COLO829 (cell line): Measurements from ENCODE around the gene OIT3.
"Not testable (repeated sequence)": the region's sequence is repeated elsewhere in the genome, so short reads cannot be mapped to it uniquely, and the experiment has no call there.

ENCODE experiments used
- DNase-seq: peaks from one replicate; pipeline ENCODE4 v3.0.0; 2012; ENCODE audit warnings: low spot score

The OIT3 gene

GRCh38 chr10:72903941-72904446, 10.5 kb downstream of the OIT3 start:
- DNase-seq, result not testable (repeated sequence)

- DNase-seq, result no peak
Measured at GRCh38 chr10:72904806-72905205, 11.3 kb downstream of the OIT3 start.

- DNase-seq, result no peak
Measured at GRCh38 chr10:72906446-72906845, 12.9 kb downstream of the OIT3 start.

- no peak for DNase-seq
Measured at GRCh38 chr10:72910705-72911104, 17.2 kb downstream of the OIT3 start.

- DNase-seq, result no peak
Measured at GRCh38 chr10:72911758-72912157, 18.2 kb downstream of the OIT3 start.

GRCh38 chr10:72912736-72913135, 19.2 kb downstream of the OIT3 start:
- no peak for DNase-seq

GRCh38 chr10:72913287-72913686, 19.7 kb downstream of the OIT3 start:
- no peak for DNase-seq

GRCh38 chr10:72917201-72917600, 23.7 kb downstream of the OIT3 start:
- DNase-seq, result not testable (repeated sequence)

- not testable (repeated sequence) for DNase-seq
Measured at GRCh38 chr10:72917803-72918332, 24.3 kb downstream of the OIT3 start.

GRCh38 chr10:72918352-72918751, 24.8 kb downstream of the OIT3 start:
- DNase-seq, result no peak

GRCh38 chr10:72921147-72921683, 27.7 kb downstream of the OIT3 start:
- DNase-seq, result not testable (repeated sequence)

GRCh38 chr10:72924351-72924750, 30.8 kb downstream of the OIT3 start:
- DNase-seq, result no peak

GRCh38 chr10:72925951-72926465, 32.5 kb downstream of the OIT3 start:
- DNase-seq, result no peak

- no peak for DNase-seq
Measured at GRCh38 chr10:72927485-72927884, 33.9 kb downstream of the OIT3 start.

- no peak for DNase-seq
Measured at GRCh38 chr10:72928798-72929197, 35.3 kb downstream of the OIT3 start.

GRCh38 chr10:72930276-72930675, 36.7 kb downstream of the OIT3 start:
- no peak for DNase-seq

- no peak for DNase-seq
Measured at GRCh38 chr10:72932259-72933015, 38.9 kb downstream of the OIT3 start.

GRCh38 chr10:72935361-72935760, 41.8 kb downstream of the OIT3 start:
- no peak for DNase-seq

- no peak for DNase-seq
Measured at GRCh38 chr10:72943498-72944234, 50.1 kb downstream of the OIT3 start.

- DNase-seq, result no peak
Measured at GRCh38 chr10:72946963-72947362, 53.4 kb downstream of the OIT3 start.

GRCh38 chr10:72948762-72949161, 55.2 kb downstream of the OIT3 start:
- DNase-seq, result no peak

- no peak for DNase-seq
Measured at GRCh38 chr10:72951760-72952159, 58.2 kb downstream of the OIT3 start.

GRCh38 chr10:72952189-72952588, 58.6 kb downstream of the OIT3 start:
- DNase-seq, result no peak
